ENCODE results near the gene ITIH4. TPM values are rescaled to one million over a fixed set of nuclear protein-coding genes. Genes with fewer than 3 reads are reported as not detected.

The ITIH4 gene
- total and polyA plus RNA-seq, 2 of the 13 experiments (the other 11 are each of a cell fraction or from before 2014, with no cell fraction given) = 2.7 to 5.3 TPM

DNA sequence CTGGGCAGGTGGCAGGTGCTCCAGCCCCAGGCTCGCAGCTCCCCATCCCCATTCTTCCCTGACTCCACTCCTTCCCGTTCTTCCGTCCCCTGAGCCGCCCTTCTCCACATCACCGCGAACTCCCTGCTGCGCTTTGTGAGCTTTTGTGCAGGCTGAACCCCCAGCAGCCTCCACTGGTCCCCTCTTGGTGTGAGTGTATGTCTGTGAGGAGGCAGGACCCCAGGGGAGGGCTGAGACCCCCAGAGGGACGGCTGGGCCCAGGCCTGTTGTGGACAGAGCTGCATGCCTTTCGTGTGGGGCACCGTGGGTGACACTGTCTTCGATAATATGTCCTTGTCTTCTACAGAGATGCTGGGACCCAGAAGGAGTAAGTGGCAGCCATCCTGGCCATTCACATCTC is 43.2 kb downstream of the ITIH4 start (continued):
- TF ChIP-seq, protein P1, sequence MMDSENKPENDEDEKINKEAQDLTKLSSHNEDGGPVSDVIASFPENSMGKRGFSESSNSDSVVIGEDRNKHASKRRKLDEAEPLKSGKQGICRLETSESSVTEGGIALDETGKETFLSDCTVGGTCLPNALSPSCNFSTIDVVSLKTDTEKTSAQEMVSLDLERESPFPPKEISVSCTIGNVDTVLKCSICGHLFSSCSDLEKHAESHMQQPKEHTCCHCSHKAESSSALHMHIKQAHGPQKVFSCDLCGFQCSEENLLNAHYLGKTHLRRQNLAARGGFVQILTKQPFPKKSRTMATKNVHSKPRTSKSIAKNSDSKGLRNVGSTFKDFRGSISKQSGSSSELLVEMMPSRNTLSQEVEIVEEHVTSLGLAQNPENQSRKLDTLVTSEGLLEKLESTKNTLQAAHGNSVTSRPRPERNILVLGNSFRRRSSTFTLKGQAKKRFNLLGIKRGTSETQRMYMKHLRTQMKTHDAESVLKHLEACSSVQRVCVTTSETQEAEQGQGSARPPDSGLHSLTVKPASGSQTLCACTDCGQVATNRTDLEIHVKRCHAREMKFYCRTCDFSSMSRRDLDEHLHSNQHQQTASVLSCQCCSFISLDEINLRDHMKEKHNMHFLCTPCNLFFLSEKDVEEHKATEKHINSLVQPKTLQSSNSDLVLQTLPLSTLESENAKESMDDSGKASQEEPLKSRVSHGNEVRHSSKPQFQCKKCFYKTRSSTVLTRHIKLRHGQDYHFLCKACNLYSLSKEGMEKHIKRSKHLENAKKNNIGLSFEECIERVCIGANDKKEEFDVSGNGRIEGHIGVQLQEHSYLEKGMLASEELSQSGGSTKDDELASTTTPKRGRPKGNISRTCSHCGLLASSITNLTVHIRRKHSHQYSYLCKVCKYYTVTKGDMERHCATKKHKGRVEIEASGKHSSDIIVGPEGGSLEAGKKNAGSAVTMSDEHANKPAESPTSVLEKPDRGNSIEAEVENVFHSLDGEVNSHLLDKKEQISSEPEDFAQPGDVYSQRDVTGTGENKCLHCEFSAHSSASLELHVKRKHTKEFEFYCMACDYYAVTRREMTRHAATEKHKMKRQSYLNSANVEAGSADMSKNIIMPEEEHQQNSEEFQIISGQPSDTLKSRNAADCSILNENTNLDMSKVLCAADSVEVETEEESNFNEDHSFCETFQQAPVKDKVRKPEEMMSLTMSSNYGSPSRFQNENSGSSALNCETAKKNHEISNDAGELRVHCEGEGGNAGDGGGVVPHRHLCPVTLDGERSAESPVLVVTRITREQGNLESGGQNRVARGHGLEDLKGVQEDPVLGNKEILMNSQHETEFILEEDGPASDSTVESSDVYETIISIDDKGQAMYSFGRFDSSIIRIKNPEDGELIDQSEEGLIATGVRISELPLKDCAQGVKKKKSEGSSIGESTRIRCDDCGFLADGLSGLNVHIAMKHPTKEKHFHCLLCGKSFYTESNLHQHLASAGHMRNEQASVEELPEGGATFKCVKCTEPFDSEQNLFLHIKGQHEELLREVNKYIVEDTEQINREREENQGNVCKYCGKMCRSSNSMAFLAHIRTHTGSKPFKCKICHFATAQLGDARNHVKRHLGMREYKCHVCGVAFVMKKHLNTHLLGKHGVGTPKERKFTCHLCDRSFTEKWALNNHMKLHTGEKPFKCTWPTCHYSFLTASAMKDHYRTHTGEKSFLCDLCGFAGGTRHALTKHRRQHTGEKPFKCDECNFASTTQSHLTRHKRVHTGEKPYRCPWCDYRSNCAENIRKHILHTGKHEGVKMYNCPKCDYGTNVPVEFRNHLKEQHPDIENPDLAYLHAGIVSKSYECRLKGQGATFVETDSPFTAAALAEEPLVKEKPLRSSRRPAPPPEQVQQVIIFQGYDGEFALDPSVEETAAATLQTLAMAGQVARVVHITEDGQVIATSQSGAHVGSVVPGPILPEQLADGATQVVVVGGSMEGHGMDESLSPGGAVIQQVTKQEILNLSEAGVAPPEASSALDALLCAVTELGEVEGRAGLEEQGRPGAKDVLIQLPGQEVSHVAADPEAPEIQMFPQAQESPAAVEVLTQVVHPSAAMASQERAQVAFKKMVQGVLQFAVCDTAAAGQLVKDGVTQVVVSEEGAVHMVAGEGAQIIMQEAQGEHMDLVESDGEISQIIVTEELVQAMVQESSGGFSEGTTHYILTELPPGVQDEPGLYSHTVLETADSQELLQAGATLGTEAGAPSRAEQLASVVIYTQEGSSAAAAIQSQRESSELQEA (CRISPR knock-in tag; IDR thresholded peaks at IDR 0.05; ENCODE audit: not compliant biosample characterization) = peak; percentile 15

DNA sequence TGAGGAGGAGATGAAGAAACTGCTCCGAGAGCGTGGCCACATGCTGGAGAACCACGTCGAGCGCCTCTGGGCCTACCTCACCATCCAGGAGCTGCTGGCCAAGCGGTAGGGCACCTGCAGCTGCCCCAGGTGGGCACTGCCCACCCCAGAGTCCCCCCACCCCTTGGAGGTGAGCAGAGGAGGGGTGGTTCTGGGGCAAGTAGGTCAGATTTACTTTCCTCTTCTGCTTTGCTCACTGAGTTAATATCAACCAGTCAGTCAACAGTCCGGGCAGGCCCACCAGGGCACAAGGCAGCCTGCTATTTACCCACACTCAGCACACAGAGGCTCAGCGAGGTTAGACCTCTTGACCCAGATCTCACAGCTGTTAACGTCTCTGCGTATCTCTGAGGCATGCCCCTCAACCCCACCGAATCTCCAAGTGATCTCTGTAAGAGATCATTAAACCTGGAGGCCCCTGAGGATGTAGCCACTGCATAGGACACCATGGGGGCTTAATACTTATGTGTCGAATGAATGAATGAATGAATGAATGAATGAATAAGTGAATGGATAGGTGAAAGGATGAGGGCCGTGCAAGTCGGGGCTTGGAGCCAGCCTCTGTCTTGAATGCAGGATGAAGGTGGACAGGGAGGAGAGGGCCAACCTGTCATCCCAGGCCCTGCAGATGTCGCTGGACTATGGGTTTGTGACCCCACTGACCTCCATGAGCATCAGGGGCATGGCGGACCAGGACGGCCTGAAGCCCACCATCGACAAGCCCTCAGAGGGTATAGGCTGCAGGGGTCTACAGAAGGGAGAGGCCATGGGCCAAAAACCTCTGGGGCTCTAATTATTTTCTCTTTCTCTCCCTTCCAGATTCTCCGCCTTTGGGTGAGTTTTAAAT is 43.9 kb downstream of the ITIH4 start:
- FAIRE-seq = peak; percentile 70
- H3K36me3 ChIP-seq (replicated peaks in 1 of 2; ENCODE audit: control insufficient read depth in 1 of 2, insufficient read depth in 2 of 2, low read length in 2 of 2) = no peaks in the 10 kb centered on the region
- peak overlapping the region in 1 of 3 experiments; percentile 60; a peak in 1 of 6 replicates for H3K4me3 ChIP-seq (replicated peaks in 1 of 3; ENCODE audit: insufficient read depth in 1 of 3, low read depth in 2 of 3, low read length in 3 of 3)
- H2AFZ ChIP-seq (ENCODE audit: low read length) = no peak overlapping the region
- peak overlapping the region; percentile 32 for H3K27ac ChIP-seq (ENCODE audit: extremely low read length, insufficient read depth, low read length)
- peak overlapping the region; percentile 30 for H3K9ac ChIP-seq (ENCODE audit: insufficient read depth, low read depth, low read length)
- no peaks in the 10 kb centered on the region for H4K20me1 ChIP-seq (ENCODE audit: insufficient read depth, low read length)
- intact Hi-C loops (cut with micrococcal nuclease; ENCODE audit: unreplicated experiment) (loop anchor here (1.0 to 2.0 kb wide), 2 partner anchors 11 to 16 kb away; partner anchors contain the start of gene NEK4), in situ Hi-C loops (cut with HindIII; ENCODE audit: extremely low pct_ligation_motif_present, low pct_unique_long_range_greater_than_20kb) (no loop called here)
- H3K9me3 ChIP-seq (ENCODE audit: low read length) = no peaks in the 10 kb centered on the region
- 39% methylated on average over 18 of the region's 19 CpGs for whole genome bisulfite sequencing (ENCODE audit: low lambda C conversion rate)
- no TSS peak for BruUV-seq (replicated peaks)
- POLR2A ChIA-PET = interaction anchor here (0.6 to 18.4 kb wide), 4 partner anchors 9 to 144 kb away, joined by 3 to 466 read pairs (median 40); partner anchors contain the start of genes ITIH1, ITIH3 and NEK4
- CTCF ChIA-PET (ENCODE audit: low intra/inter-chr PET ratio, low total read pairs) = no interaction called here
- H3K79me2 ChIP-seq (ENCODE audit: insufficient read depth, low read length) = no peaks in the 10 kb centered on the region
- peak; percentile 62 for ATAC-seq
- peak overlapping the region; percentile 83 for H3K4me2 ChIP-seq (ENCODE audit: low read depth, low read length)
- no peaks in the 10 kb centered on the region for H3K27me3 ChIP-seq (ENCODE audit: control insufficient read depth in 1 of 2, insufficient read depth in 2 of 2, low read length in 2 of 2)
- H3K4me1 ChIP-seq (ENCODE audit: insufficient read depth, low read length) = peaks cover 91% of the 10 kb centered on the region
- no peak for DNase-seq (ENCODE audit: low spot score)
- TF ChIP-seq KDM5B (CRISPR knock-in tag; IDR thresholded peaks at IDR 0.05; ENCODE audit: borderline replicate concordance) = 0 out of 2 replicates have a peak, but pooled peaks have one; percentile 43
- TF ChIP-seq, protein P2, sequence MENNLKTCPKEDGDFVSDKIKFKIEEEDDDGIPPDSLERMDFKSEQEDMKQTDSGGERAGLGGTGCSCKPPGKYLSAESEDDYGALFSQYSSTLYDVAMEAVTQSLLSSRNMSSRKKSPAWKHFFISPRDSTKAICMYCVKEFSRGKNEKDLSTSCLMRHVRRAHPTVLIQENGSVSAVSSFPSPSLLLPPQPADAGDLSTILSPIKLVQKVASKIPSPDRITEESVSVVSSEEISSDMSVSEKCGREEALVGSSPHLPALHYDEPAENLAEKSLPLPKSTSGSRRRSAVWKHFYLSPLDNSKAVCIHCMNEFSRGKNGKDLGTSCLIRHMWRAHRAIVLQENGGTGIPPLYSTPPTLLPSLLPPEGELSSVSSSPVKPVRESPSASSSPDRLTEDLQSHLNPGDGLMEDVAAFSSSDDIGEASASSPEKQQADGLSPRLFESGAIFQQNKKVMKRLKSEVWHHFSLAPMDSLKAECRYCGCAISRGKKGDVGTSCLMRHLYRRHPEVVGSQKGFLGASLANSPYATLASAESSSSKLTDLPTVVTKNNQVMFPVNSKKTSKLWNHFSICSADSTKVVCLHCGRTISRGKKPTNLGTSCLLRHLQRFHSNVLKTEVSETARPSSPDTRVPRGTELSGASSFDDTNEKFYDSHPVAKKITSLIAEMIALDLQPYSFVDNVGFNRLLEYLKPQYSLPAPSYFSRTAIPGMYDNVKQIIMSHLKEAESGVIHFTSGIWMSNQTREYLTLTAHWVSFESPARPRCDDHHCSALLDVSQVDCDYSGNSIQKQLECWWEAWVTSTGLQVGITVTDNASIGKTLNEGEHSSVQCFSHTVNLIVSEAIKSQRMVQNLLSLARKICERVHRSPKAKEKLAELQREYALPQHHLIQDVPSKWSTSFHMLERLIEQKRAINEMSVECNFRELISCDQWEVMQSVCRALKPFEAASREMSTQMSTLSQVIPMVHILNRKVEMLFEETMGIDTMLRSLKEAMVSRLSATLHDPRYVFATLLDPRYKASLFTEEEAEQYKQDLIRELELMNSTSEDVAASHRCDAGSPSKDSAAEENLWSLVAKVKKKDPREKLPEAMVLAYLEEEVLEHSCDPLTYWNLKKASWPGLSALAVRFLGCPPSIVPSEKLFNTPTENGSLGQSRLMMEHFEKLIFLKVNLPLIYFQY (CRISPR knock-in tag; IDR thresholded peaks at IDR 0.05; ENCODE audit: borderline replicate concordance) = peak; percentile 79; the same call in 1 of the 2 replicates
- TF ChIP-seq BHLHE40 (IDR thresholded peaks at IDR 0.05; ENCODE audit: low read length) = no peak
- no peak for TF ChIP-seq ZFYVE20 (CRISPR knock-in tag; IDR thresholded peaks at IDR 0.05; ENCODE audit: borderline replicate concordance, low read depth)
- TF ChIP-seq CBX2 (IDR thresholded peaks at IDR 0.05; ENCODE audit: low read depth, low read length) = no peak
- no peak for TF ChIP-seq CBX2 (CRISPR knock-in tag; IDR thresholded peaks at IDR 0.05; ENCODE audit: low read depth)

Data from HepG2 (cell line).